Measurements from ENCODE around the gene NT5E.

DNA sequence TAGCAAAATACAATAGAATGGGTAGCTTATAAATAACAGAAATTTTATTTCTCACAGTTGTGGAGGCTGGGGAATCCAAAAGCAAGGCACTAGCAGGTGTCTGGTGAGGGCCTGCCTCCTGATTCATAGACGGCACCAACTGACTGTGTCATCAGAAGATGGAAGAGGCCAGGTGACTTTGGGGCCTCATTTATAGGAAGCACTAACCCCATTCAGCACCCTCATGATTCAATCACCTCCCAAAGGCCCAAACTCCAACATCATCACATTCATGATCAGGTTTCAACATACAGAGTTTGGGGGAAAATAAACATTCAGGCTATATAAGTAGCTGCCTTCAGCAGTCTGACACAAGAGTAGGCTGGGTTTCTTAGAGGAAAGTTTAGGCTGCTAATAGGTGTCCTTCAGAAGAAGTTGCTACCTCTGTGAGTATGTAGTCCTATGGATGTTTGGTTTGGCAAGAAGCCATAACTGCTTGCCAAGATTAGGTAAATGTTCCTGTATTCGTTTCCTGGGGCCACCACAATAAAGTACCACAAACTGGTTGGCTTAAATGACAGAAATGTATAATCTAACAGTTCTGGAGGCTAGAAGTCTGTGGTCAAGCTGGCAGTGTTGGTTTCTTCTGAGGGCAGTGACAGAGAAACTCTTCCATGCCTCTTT lies 48.8 kb downstream of the NT5E start:
- no peak for TF ChIP-seq POLR2A (IDR thresholded peaks at IDR 0.05; ENCODE audit: low read length)
- TF ChIP-seq GATA1 (IDR thresholded peaks at IDR 0.05; ENCODE audit: low read depth, low read length), result no peak

All from erythroblast (primary cell).